ENCODE data around the gene METTL9. TPM values are rescaled to one million over a fixed set of nuclear protein-coding genes. Genes with fewer than 3 reads are reported as not detected.
"Not testable (repeated sequence)": the region's sequence is repeated elsewhere in the genome, so short reads cannot be mapped to it uniquely, and the experiment has no call there.

METTL9 gene
- total and polyA plus RNA-seq, 2 of the 13 experiments (the other 11 are each of a cell fraction or from before 2014, with no cell fraction given): 123 to 204 TPM

DNA sequence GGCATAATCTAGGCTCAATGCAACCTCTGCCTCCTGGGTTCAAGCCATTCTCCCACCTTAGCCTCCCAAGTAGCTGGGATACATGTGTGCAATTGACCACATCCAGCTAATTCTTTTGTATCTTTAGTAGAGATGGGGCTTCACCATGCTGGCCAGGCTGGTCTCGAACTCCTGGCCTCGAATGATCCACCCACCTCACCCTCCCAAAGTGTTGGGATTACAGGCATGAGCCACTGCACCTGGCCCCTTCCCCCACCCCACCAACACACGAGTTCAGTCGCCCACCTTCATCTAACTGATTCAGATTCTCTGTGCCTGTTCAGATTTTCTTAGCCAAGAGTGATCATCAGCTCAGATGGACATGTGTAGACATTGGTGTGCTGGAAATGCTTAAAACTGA is 25.0 kb upstream of the METTL9 start:
- Histone ChIP-seq H3K4me3 (replicated peaks in 1 of 3; ENCODE audit: insufficient read depth in 1 of 3, low read depth in 2 of 3, low read length in 3 of 3) (no peak overlapping the region), H3K27ac (ENCODE audit: extremely low read length, insufficient read depth, low read length) (no peak overlapping the region), H3K9ac (ENCODE audit: insufficient read depth, low read depth, low read length) (no peak overlapping the region), H3K4me2 (ENCODE audit: low read depth, low read length) (no peak overlapping the region), H3K27me3 (ENCODE audit: control insufficient read depth in 1 of 2, insufficient read depth in 2 of 2, low read length in 2 of 2) (peaks cover 3 to 20% of the 10 kb centered on the region in 2 experiments; a peak in 4 of 5 replicates), H3K9me3 (ENCODE audit: low read length) (peaks cover 2% of the 10 kb centered on the region; the same call in 1 of the 2 replicates), H4K20me1 (ENCODE audit: insufficient read depth, low read length) (no peaks in the 10 kb centered on the region), H2AFZ (ENCODE audit: low read length) (no peak overlapping the region), H3K4me1 (ENCODE audit: insufficient read depth, low read length) (no peaks in the 10 kb centered on the region), H3K36me3 (replicated peaks in 1 of 2; ENCODE audit: control insufficient read depth in 1 of 2, insufficient read depth in 2 of 2, low read length in 2 of 2) (no peaks in the 10 kb centered on the region), H3K79me2 (ENCODE audit: insufficient read depth, low read length) (no peaks in the 10 kb centered on the region)
- FAIRE-seq (no peak), ATAC-seq (no peak), DNase-seq (ENCODE audit: low spot score) (no peak)
- ChIA-PET POLR2A (interaction anchor here (1.6 kb wide), 1 partner anchor 29 kb away, joined by 3 read pairs; no protein-coding TSS in a partner anchor), CTCF (ENCODE audit: low intra/inter-chr PET ratio, low total read pairs) (no interaction called here)
- TF ChIP-seq, protein P1, sequence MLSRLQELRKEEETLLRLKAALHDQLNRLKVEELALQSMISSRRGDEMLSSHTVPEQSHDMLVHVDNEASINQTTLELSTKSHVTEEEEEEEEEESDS (CRISPR knock-in tag; IDR thresholded peaks at IDR 0.05; ENCODE audit: borderline replicate concordance): peak; percentile 47; the same call in 1 of the 2 replicates
- TF ChIP-seq, protein P2, sequence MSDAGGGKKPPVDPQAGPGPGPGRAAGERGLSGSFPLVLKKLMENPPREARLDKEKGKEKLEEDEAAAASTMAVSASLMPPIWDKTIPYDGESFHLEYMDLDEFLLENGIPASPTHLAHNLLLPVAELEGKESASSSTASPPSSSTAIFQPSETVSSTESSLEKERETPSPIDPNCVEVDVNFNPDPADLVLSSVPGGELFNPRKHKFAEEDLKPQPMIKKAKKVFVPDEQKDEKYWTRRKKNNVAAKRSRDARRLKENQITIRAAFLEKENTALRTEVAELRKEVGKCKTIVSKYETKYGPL (CRISPR knock-in tag; IDR thresholded peaks at IDR 0.05): no peak
- in situ Hi-C loops (cut with HindIII; ENCODE audit: extremely low pct_ligation_motif_present, low pct_unique_long_range_greater_than_20kb): loop anchor here (25.0 kb wide), 2 partner anchors 262 to 763 kb away; no protein-coding TSS in a partner anchor
- intact Hi-C loops (cut with micrococcal nuclease; ENCODE audit: unreplicated experiment): loop anchor here (10.0 kb wide), 1 partner anchor 1060 kb away; no protein-coding TSS in a partner anchor
- BruUV-seq (replicated peaks): no TSS peak
- 10% methylated on average over 4 of the region's 4 CpGs for WGBS (ENCODE audit: low lambda C conversion rate)

DNA sequence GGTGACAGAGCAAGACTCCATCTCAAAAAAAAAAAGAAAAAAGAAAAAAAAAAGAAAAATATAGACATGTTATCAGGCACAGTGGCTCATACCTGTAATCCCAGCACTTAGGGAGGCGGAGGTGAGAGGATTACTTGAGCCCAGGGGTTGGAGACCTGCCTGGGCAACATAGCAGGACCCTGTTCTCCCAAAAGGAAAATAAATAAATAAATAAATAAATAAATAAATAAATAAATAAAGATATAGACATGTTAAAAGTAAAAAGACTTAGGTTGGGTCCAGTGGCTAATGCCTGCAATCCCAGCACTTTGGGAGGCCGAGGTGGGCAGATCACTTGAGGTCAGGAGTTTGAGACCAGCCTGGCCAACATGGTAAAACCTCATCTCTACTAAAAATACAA is 23.1 kb upstream of the METTL9 start:
- in situ Hi-C loops (cut with HindIII; ENCODE audit: extremely low pct_ligation_motif_present, low pct_unique_long_range_greater_than_20kb); FAIRE-seq; CTCF ChIA-PET (ENCODE audit: low intra/inter-chr PET ratio, low total read pairs): not testable (repeated sequence)

More for the DNA sequence above, 23.1 kb upstream of the METTL9 start:
- TF ChIP-seq ZNF563 (CRISPR knock-in tag; IDR thresholded peaks at IDR 0.05) (0 out of 2 replicates have a peak, but pooled peaks have one; percentile 4), CBX2 (CRISPR knock-in tag; IDR thresholded peaks at IDR 0.05; ENCODE audit: low read depth) (0 out of 2 replicates have a peak, but pooled peaks have one; percentile 82), NBN (conservative IDR thresholded peaks at IDR 0.05) (0 out of 2 replicates have a peak, but pooled peaks have one; percentile 36)
- H3K4me1 ChIP-seq (ENCODE audit: insufficient read depth, low read length); H3K27ac ChIP-seq (ENCODE audit: extremely low read length, insufficient read depth, low read length); H3K4me3 ChIP-seq (replicated peaks in 1 of 3; ENCODE audit: insufficient read depth in 1 of 3, low read depth in 2 of 3, low read length in 3 of 3); H3K36me3 ChIP-seq (replicated peaks in 1 of 2; ENCODE audit: control insufficient read depth in 1 of 2, insufficient read depth in 2 of 2, low read length in 2 of 2); POLR2A ChIA-PET; BruUV-seq (replicated peaks); DNase-seq (ENCODE audit: low spot score); H3K9me3 ChIP-seq (ENCODE audit: low read length); H3K79me2 ChIP-seq (ENCODE audit: insufficient read depth, low read length); H3K9ac ChIP-seq (ENCODE audit: insufficient read depth, low read depth, low read length); ATAC-seq; H3K4me2 ChIP-seq (ENCODE audit: low read depth, low read length); H2AFZ ChIP-seq (ENCODE audit: low read length); H4K20me1 ChIP-seq (ENCODE audit: insufficient read depth, low read length); TF ChIP-seq CBX2 (IDR thresholded peaks at IDR 0.05; ENCODE audit: low read depth, low read length): not testable (repeated sequence)
- TF ChIP-seq, protein P3, sequence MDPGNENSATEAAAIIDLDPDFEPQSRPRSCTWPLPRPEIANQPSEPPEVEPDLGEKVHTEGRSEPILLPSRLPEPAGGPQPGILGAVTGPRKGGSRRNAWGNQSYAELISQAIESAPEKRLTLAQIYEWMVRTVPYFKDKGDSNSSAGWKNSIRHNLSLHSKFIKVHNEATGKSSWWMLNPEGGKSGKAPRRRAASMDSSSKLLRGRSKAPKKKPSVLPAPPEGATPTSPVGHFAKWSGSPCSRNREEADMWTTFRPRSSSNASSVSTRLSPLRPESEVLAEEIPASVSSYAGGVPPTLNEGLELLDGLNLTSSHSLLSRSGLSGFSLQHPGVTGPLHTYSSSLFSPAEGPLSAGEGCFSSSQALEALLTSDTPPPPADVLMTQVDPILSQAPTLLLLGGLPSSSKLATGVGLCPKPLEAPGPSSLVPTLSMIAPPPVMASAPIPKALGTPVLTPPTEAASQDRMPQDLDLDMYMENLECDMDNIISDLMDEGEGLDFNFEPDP (CRISPR knock-in tag; conservative IDR thresholded peaks at IDR 0.05): 0 out of 2 replicates have a peak, but pooled peaks have one; percentile 38
- intact Hi-C loops (cut with micrococcal nuclease; ENCODE audit: unreplicated experiment): loop anchor here (10.0 kb wide), 1 partner anchor 1058 kb away; no protein-coding TSS in a partner anchor
- peaks cover 3 to 24% of the 10 kb centered on the region in 2 experiments; a peak in 4 of 5 replicates for H3K27me3 ChIP-seq (ENCODE audit: control insufficient read depth in 1 of 2, insufficient read depth in 2 of 2, low read length in 2 of 2)
- WGBS (ENCODE audit: low lambda C conversion rate): 44% methylated on average over 2 of the region's 2 CpGs

Data from HepG2 (cell line).